GM19043 (cell line): Measurements from ENCODE around the gene MAP2K5.

Experiments
- ATAC-seq: cut with Tn5 transposase; IDR thresholded peaks from one replicate; pipeline ENCODE4 v1.9.1; 2021; ENCODE audit warnings: low read depth; ENCODE audit not compliant: unreplicated experiment

Gene MAP2K5

GRCh38 chr15:67521029-67521782 lies 21.3 kb upstream of the MAP2K5 start, which contains the start of gene C15orf61:
Gene C15orf61 (plus strand): TSS chr15:67521131. CDS start chr15:67521249, 118 bp downstream.
- ATAC-seq: peak; percentile 64

- ATAC-seq: no peak
Measured at GRCh38 chr15:67521783-67522568, 20.5 kb upstream of the MAP2K5 start.

GRCh38 chr15:67523330-67523729 lies 19.2 kb upstream of the MAP2K5 start:
- no peak for ATAC-seq

- no peak for ATAC-seq
Measured at GRCh38 chr15:67524235-67524634, 18.3 kb upstream of the MAP2K5 start.

GRCh38 chr15:67528513-67528912 lies 14.0 kb upstream of the MAP2K5 start:
- ATAC-seq: no peak

GRCh38 chr15:67531379-67531914 lies 11.1 kb upstream of the MAP2K5 start:
- ATAC-seq: no peak

GRCh38 chr15:67533873-67534272 lies 8.6 kb upstream of the MAP2K5 start:
- ATAC-seq: no peak

- no peak for ATAC-seq
Measured at GRCh38 chr15:67534360-67534759, 8.1 kb upstream of the MAP2K5 start.

GRCh38 chr15:67537771-67538170 lies 4.7 kb upstream of the MAP2K5 start:
- no peak for ATAC-seq

- no peak for ATAC-seq
Measured at GRCh38 chr15:67543348-67543718, 830 bp downstream of the MAP2K5 start.

GRCh38 chr15:67544475-67544874 lies 2.0 kb downstream of the MAP2K5 start:
- ATAC-seq: no peak

GRCh38 chr15:67545864-67546263 lies 3.4 kb downstream of the MAP2K5 start:
- no peak for ATAC-seq

- ATAC-seq: no peak
Measured at GRCh38 chr15:67547064-67547463, 4.6 kb downstream of the MAP2K5 start.

GRCh38 chr15:67547836-67548235 lies 5.3 kb downstream of the MAP2K5 start:
- no peak for ATAC-seq

GRCh38 chr15:67548236-67548852 lies 5.8 kb downstream of the MAP2K5 start:
- no peak for ATAC-seq

- no peak for ATAC-seq
Measured at GRCh38 chr15:67548862-67549651, 6.6 kb downstream of the MAP2K5 start.

- ATAC-seq: no peak
Measured at GRCh38 chr15:67549736-67550135, 7.2 kb downstream of the MAP2K5 start.

GRCh38 chr15:67550522-67550921 lies 8.0 kb downstream of the MAP2K5 start:
- no peak for ATAC-seq

- no peak for ATAC-seq
Measured at GRCh38 chr15:67551207-67551743, 8.8 kb downstream of the MAP2K5 start.

GRCh38 chr15:67554580-67554979 lies 12.1 kb downstream of the MAP2K5 start:
- no peak for ATAC-seq
